MM.1S (cell line): ENCODE measurements around the gene SETD2.

ENCODE experiments used
- EZH2phosphoT487 ChIP-seq: fragments of 300-600 bp; sonication (generic); IDR thresholded peaks from 2 replicates; pipeline ENCODE4 v1.6.1; 2018; ENCODE audit warnings: antibody characterized with exemption, low read length
- TF ChIP-seq, protein P1 (sequence below): fragments of 300-600 bp; sonication (generic); IDR thresholded peaks from 2 replicates; pipeline ENCODE4 v1.5.1; 2016; ENCODE audit warnings: antibody characterized with exemption, low read length, mixed read lengths

DNA sequence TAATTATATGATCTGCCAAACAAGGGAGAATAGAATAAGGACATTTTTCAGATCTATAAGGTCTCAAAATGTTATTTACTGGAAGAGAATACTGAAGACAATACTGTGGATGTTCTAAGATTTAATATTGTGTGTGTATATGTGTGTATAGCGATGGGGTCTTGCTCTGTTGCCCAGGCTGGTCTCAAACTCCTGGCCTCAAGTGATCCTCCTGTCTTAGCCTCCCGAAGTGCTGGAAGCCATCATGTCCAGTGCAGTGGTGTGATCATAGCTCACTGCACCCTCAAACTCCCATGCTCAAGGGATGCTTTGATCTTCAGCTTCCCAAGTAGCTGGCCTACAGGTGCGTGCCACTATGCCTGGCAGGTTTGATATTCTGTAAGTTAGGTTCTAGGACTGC, 93.1 kb downstream of the SETD2 start:
- TF ChIP-seq, protein P1, sequence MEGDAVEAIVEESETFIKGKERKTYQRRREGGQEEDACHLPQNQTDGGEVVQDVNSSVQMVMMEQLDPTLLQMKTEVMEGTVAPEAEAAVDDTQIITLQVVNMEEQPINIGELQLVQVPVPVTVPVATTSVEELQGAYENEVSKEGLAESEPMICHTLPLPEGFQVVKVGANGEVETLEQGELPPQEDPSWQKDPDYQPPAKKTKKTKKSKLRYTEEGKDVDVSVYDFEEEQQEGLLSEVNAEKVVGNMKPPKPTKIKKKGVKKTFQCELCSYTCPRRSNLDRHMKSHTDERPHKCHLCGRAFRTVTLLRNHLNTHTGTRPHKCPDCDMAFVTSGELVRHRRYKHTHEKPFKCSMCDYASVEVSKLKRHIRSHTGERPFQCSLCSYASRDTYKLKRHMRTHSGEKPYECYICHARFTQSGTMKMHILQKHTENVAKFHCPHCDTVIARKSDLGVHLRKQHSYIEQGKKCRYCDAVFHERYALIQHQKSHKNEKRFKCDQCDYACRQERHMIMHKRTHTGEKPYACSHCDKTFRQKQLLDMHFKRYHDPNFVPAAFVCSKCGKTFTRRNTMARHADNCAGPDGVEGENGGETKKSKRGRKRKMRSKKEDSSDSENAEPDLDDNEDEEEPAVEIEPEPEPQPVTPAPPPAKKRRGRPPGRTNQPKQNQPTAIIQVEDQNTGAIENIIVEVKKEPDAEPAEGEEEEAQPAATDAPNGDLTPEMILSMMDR: no peak
- TF ChIP-seq EZH2phosphoT487: no peak
